ENCODE measurements around the gene CLEC19A.

CLEC19A gene

GRCh38 chr16:19330841-19331397 is 45.4 kb downstream of the CLEC19A start:
- DNase-seq = no peak

GRCh38 chr16:19331794-19332193 is 46.3 kb downstream of the CLEC19A start:
- DNase-seq = no peak

DNA sequence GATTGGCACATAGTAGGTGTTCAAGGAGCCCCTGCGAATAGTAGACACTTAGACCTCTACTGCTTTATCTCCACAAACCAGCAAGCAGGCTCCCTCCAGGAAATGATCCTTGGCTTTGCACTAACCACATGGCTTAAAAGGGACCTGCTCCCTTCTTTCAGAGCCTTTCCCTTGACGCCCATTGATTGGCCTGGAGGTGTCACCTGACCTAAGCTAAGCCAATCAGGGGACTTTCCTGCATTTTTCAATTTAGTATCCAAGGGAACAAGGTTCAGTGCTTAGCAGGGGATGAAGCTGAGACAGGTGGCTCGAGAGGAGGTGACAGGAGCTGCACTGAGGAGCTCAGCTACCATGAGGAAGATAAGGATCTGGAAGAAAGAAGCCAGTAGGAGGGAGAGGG is 52.8 kb downstream of the CLEC19A start:
- DNase-seq = no peak

DNA sequence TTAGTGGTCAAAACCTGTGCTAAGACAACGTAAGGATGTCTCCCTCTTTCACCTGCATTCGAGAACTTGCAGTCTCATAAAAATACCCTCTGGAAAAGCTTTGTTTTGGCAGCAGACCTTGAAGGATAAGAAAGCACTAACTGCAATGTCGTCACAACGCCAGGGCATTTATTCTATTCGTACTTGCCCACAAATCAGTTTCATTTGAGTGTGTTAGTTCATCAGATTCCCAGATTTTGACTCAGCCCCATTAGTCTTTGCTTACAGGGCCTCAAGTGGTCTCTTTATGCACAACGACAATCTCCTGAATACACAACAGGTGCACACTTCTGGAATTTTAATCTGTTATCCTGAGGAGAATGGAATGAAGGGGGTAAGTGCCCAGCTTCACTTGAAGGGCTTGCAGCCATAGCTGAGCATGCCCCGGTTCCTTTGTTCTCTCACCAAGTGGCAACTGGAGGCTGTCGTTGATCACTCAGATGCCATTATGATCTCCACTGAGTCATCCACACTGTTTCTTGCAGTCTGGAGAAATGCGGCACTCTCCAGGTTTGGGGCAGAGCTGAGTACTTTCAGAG is 58.8 kb downstream of the CLEC19A start:
- no peak for DNase-seq

GRCh38 chr16:19344980-19345379 is 59.4 kb downstream of the CLEC19A start:
- no peak for DNase-seq

DNA sequence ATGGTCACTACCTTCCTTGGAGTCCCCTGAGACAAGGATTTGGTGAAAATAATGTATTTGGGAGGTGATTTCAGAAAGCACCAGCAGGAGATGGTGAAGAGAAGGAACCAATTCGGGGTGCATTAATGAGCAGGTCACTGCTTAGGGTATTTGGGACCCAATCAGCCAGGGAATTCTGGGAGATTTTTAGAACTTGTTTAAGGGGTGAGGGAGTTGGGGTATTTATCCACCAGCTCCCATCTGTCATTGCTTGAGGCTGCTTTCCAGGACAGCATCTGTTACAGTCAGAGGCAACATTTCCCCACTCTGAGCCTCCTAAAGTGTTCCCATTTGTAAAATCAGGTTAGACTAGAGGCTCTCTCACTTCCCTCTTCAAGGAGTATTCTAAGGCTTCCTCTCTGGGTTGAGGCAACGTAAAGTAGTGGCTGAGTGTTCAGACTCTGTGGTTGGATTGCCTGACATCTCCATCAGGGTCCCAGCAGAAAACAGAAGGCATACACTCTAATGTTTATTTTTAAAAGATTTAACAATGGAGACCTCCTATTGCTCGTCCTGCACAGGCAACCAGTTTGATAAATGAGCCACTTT is 60.9 kb downstream of the CLEC19A start:
- DNase-seq = no peak

GRCh38 chr16:19348125-19348524 is 62.6 kb downstream of the CLEC19A start:
- DNase-seq = no peak

DNA sequence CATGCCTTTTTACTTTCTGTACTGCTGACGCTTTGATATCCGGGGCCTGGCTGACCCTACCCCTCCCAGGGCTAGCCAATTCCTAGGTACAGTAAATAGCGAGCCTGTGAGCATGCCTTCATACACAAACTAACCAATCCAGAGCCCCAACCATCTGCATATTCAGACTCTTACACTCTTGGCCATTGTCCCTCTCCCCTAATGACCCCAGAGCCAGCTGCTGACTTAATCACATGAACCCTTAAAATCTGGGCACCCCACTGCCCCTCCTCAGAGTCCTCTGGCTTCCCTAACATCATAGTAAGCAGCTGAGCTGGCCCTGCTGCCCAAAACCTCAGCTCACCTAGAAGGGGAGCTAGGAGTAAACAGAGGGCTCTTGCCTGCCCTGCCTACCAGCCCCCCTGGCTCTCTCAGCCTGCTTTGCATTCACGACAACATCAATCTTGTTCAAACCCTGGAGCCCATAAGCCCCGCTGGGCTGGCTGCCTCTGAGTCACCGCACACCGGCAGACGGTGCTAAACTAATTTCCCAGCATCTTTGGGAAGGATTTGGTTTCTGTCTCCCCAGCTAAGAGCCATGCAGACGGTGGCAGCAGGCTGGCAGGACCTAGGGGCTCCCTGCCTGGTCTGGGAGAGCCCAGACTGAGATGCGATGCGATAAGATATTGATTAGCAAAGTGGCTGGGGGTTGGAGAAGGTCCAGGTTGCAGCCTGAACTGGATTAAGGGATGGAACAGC is 63.2 kb downstream of the CLEC19A start:
- DNase-seq = no peak

DNA sequence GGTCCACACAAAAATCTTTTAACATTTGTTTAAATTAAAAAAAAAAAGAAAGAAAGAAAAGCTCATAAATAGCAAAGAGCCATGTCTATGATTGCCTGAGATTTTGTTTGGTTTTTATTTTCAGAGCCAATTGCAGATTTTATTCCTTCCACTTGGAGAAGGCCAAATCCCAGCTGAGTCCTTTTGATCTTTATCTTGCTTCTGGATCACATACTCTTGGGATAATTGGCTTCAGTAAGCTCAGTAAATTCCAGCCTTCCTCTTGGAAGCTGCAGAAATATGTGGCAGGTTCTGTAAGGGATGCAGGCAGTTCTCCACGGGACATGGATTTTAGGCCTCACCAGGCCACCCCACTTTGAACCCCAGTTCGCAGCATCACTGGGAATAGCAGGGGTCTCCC is 68.8 kb downstream of the CLEC19A start:
- no peak for DNase-seq

GRCh38 chr16:19356024-19356952 is 70.8 kb downstream of the CLEC19A start:
- no peak for DNase-seq

GRCh38 chr16:19359556-19359955 is 74.0 kb downstream of the CLEC19A start:
- DNase-seq = no peak
